GM21526 (cell line): ENCODE measurements around the gene MRE11.
"Not testable (repeated sequence)": the region's sequence is repeated elsewhere in the genome, so short reads cannot be mapped to it uniquely, and the experiment has no call there.

Source experiments
- ATAC-seq: cut with Tn5 transposase; IDR thresholded peaks from one replicate; pipeline ENCODE4 v1.9.1; 2021; ENCODE audit warnings: moderate library complexity; ENCODE audit not compliant: unreplicated experiment, low FRiP score

The MRE11 gene

DNA sequence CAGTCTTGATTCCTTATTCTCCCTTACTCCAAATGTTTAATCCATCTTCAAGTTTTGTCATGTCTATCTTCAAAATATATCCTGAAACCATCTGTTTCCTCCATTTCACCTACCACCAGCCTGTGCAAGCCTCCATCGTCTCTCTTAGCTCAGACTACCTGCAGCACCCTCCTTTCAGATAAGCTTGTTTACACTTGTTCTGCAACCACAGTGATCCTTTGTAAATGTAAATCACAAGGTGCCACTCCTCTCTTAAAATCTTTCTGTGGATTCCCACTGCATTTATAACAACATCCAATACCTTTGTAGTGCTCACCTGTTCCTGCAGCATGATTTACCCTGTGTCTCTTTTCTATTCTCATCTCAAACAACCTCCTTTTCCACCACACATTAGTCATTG, 60.6 kb downstream of the MRE11 start:
- ATAC-seq = no peak

DNA sequence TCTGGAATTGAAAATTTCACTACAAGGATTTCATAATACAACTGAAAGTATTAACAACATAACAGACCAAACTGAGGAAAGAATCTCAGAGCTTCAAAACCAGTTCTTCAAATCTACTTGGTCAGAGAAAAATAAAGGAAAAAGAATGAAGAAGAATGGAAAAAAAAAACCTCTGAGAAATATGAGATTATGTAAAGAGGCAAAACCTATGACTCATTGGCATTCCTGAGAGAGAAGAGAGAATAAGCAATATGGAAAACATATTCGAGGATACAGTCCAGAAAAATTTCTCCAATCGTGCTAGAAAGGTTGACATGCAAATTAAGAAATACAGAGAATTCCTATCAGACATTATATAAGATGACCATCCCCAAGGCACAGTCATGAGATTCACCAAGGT, 69.0 kb downstream of the MRE11 start:
- ATAC-seq = no peak

DNA sequence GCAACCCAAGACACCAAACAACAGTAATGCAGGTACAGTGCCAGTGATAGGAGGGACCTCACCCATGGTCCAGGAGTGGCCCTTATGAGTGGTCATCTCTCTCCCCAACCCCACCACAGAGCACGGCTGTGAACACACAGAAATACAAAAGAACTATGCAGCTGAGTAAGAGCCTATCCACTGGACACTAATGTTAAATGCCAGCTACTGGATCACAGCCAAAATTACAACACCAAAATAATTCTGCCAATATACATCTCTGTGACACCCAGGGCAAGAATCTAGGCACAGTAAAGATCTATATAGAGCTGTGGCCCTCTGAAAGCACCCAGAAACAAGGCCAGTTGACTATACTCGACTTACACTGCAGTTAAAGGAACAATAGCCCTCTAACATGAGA, 69.6 kb downstream of the MRE11 start:
- no peak for ATAC-seq

DNA sequence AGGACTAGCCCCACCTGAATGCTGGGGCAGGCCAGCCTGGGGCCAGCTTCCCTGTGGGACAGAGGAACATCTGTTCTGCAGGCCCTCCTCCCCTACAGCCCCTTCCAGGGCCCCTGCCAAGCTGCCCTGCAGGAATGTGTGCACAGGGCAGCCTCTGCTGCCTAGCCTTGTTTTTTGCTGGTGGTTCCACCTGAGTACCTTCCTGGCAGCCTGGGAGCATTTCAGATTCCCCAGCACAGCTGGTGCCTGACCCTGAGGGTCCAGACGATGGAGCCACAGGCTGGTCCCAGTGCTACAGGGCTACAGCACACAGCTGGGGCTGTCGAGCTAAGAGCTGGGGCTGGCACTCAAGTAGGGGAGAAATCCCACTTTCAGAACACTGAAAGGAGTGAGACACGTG, 70.1 kb downstream of the MRE11 start:
- ATAC-seq = no peak

DNA sequence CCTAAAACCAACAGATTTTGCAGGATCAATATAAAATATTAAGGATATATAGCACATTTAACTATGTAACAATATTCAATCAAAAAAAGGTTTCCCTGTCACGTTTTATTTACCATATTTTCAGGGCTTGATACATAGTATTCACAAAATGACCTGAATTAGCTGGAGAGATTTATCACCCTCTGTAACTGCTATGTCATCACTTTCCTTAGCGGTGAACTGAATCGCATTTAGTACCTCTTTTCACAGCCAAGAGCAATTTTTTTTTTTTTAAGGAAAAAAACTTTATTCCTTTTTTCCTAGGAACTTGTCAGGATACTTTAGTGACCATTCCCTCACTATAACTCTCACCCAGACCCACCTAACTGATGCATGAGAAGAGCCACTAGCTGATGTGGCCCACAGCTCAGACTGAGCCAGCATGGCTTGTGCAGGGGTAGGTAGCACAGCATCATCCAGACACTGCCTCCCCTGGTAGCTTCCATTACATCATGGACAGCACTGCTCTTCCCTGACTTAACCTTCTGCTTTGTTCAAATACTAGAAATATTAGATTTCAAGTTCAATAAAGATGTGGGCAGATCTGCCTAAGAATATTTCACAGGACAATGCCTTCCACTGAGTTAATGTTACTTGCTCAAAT, 75.4 kb downstream of the MRE11 start:
- ATAC-seq = no peak

DNA sequence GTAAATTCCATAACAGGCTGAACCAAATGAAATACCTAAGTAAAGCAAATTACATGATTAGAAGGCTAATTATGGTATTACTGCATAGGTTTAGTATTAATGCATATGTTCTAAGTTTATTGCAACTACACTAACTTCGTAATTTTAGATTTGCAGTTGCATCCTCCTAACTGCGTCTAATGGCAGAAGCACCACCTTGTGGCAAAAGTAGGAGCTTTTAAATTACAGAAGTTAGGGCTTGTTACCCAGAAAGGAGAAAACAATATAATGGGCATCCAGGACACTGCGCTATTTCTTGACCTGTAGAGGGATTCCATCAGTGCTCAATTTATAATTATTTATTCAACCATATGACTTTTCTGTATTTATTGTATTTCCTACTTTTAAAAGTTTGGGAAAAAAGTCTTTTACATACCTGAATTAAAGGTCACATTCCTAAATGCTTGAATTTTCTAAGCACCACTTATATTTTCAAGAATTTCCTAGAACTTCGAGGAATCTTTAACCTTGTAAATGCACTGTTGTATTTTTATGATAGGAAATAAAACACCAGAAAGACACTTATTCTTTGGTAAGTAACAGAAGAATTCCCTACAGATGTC, 76.2 kb downstream of the MRE11 start:
- ATAC-seq = no peak

DNA sequence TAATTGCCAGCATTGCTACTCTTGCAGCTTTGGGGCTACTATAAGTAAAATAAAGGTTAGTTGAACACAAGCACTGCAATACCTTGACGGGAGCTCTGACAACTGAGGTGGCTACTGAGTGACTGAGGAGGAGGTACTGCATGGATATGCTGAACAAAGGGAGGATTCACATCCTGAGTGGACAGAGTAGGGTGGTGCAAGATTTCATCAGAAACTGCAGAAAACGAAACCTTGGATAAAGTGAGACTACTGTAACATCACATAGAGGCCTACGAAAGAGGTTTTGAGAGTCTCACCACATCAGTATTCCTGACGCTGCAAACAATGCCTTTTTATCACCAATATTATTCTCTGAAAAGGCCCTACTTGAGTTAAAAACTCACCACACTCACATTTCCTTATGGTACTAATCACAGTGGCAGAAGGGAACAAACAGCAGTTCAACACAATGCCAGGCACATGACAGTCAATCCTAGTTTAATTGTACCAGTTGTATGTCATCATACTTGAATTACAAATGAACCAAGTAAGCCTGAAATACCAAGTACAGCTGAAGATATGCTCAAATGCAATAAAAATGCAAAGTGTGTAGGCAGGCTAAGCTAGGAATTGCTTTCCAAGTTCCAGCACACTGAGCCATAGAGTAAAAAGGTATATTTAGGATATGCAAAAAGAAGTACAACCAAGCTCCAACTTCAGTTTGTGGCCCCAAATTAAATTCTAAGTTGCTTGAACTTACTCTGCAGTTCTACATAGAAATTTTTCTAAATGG, 88.4 kb downstream of the MRE11 start:
- no peak for ATAC-seq

DNA sequence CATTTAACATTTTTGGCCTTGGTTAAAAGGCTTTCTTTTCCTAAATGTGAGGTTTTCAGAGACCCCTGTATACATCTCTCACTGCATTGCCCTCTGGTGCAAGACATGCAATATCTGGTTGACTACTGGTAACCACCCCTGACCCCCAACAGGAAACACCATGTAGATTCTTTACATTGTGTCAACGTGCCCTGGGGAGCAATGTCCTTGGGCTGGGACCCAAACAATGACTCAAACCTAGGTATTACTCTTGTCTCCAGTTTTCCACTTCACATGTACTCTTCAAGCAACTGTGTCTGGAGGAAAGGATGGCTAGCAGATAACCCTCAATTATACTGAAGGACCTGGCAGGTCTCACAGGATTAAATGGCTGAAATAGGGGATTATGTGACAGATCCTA, 91.3 kb downstream of the MRE11 start:
- no peak for ATAC-seq

DNA sequence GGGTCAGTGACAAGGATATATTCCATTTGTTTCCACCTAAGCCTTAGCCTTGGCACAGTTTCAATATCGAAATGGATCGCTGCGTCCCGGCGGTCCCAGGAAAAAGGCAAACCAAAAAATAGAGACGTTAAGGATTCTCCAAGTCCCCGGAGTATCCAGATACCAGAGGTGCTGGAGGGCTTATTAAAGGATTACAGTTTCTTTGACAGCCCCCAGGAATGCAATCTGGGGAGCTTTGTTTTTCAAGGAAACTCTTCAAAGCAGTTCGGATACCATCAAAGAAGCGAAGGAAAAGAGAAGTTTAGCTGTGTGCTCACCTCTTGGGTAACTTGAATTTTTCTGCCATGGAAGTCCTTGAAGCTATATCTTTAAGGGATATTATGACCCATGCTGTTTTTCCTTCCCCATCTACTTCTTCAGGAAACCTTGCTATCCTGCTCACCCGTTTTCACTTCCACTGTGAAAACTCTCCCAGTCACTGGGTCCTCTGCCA, 91.8 kb downstream of the MRE11 start:
- ATAC-seq = no peak

DNA sequence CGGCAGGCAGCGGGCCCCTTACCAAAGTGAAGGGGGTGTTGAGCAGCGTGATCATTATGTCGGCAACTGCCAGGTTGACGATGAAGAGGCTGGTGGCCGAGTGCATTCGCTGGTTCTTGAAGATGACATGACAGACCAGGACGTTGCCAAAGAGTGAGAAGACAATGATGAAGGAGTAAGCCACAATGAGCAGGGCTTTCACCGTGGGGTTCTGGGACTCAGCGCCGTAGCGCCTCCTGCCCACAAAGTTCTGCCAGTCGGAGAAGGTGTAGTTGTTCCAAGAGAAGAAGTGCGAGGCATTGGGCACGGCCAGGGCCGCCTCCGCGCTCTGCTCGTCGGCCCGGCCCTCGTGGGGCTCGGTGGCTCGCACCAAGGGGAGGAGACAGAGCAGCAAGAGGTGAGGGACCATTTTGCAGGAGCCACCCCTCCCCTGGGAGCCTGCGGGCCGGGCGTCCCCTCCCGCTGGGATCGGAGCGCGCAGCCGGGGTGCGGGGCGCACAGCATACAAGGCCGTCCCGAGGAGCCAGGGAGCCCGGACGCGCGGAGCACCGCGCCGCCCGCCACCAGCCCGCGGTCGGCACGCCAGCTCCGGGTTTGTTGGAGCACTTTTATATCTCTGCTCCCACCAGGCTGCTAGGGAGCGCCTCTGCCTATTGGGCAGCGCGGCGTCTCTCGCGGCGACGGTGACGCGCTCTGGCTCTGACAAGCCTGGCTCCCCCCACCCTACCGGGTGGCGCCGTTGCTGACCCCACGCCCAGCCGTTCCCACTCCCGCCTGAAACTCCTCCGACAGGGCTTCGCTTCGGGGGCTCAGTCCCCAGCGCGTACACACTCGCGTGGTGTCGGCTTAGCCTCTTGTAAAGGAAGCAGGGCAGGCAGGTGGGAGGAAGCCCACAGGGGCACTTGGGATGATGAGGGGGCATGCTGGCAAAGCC, 92.5 kb downstream of the MRE11 start, which contains the start of gene GPR83:
GPR83 (minus strand) TSS at position 581 of the 934 bp plus-strand sequence; CDS start at position 409, 172 bp downstream.
- ATAC-seq = no peak

DNA sequence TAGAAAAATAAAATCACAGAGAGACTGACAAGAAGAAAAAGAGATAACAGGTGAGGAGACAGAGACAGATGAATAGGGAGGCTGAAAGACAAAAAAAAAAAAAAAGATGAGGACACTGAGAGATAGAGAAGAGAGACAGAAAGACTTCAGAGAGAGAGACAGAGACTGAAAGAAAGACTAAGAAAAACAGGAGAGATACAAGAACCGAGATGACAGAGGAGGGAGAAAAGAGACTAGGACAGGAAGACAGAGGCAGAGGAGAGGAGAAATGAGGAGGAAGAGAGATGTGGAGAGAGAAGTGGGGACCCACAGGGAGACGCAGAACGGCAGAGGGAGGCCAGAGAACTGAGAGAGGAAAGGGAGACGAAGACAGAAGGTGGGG, 93.2 kb downstream of the MRE11 start:
- ATAC-seq = no peak

DNA sequence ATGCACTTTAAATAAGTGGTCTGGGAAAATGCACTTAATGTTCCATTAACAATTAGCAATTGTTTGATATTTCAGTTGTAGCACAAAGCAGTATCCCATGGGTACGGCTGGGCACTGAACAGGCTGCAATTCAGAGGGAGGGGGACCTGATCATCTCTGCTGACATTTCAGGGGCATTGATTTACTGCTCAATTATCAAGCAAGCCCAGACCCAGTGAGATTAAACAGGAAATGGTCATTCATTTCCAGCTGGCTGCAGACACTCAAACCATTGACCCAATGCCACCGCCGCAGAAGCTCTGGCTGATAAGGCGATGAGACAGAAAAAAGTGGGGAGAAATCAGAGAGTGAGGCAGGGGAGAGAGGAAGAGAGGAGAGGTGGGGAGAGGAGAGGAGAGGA, 93.6 kb downstream of the MRE11 start:
- no peak for ATAC-seq

DNA sequence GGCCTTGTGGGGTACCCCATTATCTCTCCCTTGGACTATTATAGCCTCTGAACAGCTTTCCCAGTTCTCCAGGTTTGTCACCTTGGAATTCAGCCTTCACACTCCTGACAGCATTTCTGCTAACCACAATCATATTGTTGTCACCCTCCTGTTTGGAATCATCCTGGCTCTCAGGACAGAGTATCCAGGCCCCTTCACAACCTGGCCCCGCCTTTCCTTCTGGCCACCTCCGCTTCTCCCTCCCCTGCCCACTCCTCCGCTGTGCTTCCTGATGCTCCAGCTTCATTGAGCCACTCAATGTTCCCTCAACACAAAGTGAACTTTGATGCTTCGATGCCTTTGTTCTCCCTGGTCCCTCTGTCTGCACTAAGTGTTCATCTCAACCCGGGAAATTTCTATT, 95.5 kb downstream of the MRE11 start:
- no peak for ATAC-seq

DNA sequence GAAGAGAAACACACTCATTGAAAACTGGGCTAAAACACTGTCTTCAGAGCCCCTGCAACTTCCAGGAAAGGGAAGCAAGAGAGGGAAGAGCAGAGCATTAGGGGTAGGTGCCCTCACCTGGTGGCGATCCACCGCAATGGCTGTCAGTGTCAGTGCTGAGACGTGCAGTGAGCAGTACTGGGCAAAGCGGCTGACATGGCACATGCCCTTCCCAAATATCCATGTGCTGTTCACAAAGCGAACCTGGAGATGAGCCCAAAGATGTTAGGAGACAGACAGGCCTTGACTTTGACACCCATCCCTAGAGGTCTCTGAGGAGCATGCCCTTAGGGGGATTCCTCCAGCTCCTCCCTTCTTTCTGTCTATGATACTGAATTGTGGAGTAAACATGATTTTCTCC, 97.4 kb downstream of the MRE11 start:
- ATAC-seq = no peak

DNA sequence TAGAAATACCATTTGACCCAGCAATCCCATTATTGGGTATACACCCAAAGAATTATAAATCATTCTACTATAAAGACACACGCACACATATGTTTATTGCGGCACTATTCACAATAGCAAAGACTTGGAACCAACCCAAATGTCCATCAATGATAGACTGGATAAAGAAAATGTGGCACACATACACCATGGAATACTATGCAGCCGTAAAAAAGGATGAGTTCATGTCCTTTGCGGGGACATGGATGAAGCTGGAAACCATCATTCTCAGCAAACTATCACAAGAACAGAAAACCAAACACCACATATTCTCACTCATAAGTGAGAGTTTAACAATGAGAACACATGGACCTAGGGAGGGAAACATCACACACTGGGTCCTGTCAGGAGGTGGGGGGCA, 101.7 kb downstream of the MRE11 start:
- ATAC-seq = not testable (repeated sequence)

DNA sequence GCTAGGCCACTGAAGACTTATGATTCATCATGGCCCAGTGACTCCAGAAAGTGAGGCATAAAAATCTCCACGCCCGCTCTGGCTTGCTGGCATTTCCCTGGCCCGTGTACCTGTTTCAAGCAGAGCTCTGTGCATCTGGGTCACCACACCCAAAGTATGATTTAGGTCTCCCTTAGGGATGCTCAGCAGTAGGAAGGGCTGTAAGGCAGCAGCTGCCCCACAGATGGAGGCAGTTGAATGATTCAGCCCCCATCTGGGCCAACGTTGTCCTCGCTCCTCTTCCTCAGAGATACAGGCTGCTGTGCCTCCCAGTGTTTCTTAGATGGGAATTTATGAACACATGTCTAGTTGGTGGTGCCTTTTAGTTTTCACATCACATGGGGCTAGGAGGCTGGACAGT, 114.0 kb downstream of the MRE11 start:
- ATAC-seq = no peak

DNA sequence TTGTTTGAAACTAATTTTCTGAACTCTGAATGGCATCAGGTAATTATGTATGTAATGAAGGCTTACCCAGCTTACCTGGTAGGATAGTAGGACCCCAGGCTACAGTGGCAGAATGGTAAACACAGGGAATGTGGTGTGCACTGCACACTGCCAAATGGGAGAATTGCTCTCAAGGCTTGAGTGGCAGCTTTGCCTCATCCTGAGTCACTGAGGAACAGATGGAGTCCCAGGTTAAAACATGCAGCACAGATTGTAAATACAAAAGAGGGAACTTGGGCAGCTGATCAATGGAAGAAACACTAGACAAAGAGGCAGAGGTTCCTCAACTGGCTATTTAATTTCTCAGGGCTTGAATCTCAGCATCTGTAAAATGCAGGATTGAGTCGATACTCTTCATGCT, 116.8 kb downstream of the MRE11 start:
- ATAC-seq = no peak

DNA sequence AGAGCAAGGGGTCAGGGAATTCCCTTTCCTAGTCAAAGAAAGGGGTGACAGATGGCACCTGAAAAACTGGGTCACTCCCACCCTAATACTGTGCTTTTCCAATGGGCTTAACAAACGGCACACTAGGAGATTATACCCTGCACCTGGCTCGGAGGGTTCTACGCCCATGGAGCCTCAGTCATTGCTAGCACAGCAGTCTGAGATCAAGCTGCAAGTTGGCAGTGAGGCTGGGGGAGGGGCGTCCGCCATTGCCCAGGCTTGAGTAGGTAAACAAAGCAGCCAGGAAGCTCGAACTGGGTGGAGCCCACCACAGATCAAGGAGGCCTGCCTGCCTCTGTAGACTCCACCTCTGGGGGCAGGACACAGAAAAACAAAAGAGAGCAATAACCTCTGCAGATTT, 123.1 kb downstream of the MRE11 start:
- ATAC-seq = not testable (repeated sequence)
